H9 (cell line): ENCODE data around the gene PCNX3. TPM values are rescaled to one million over a fixed set of nuclear protein-coding genes. Genes with fewer than 3 reads are reported as not detected.

Experiments used
- DNase-seq: peaks from one replicate; pipeline ENCODE4 v3.0.0-alpha.2; 2017
- H2AFZ ChIP-seq: one replicate; pipeline ENCODE4 v1.6.1; 2013; ENCODE audit warnings: mild to moderate bottlenecking, low read length, control low read depth, moderate library complexity
- H2AK5ac ChIP-seq: 2 replicates; pipeline ENCODE4 v1.6.1; 2013; ENCODE audit warnings: low read length, control low read depth, mixed read lengths; ENCODE audit not compliant: insufficient read length
- H2BK120ac ChIP-seq: one replicate; pipeline ENCODE4 v1.6.1; 2013; ENCODE audit warnings: low read depth, mild to moderate bottlenecking, low read length, control low read depth, inconsistent platforms; ENCODE audit not compliant: poor library complexity, severe bottlenecking
- H2BK12ac ChIP-seq: 2 replicates; pipeline ENCODE4 v1.6.1; 2013; ENCODE audit warnings: low read length, control low read depth, mixed read lengths, low read depth; ENCODE audit not compliant: insufficient read length
- H2BK15ac ChIP-seq: 2 replicates; pipeline ENCODE4 v1.6.1; 2013; ENCODE audit warnings: low read depth, low read length, control low read depth
- H2BK20ac ChIP-seq: one replicate; pipeline ENCODE4 v1.6.1; 2013; ENCODE audit warnings: low read depth, mild to moderate bottlenecking, low read length, control low read depth, inconsistent platforms; ENCODE audit not compliant: poor library complexity, severe bottlenecking
- H2BK5ac ChIP-seq: 2 replicates; pipeline ENCODE4 v1.6.1; 2013; ENCODE audit warnings: low read length, control low read depth, mixed read lengths; ENCODE audit not compliant: insufficient read length
- H3K14ac ChIP-seq: 2 replicates; pipeline ENCODE4 v1.6.1; 2013; ENCODE audit warnings: low read length, control low read depth; ENCODE audit not compliant: insufficient read depth
- H3K18ac ChIP-seq: 2 replicates; pipeline ENCODE4 v1.6.1; 2013; ENCODE audit warnings: low read depth, mild to moderate bottlenecking, mixed read lengths, low read length, control low read depth; ENCODE audit not compliant: insufficient read length
- H3K23ac ChIP-seq: 2 replicates; pipeline ENCODE4 v1.6.1; 2013; ENCODE audit warnings: low read length, control low read depth, mixed read lengths, low read depth; ENCODE audit not compliant: insufficient read length
- H3K23me2 ChIP-seq: 2 replicates; pipeline ENCODE4 v1.6.1; 2013; ENCODE audit warnings: low read depth, mild to moderate bottlenecking, mixed read lengths, low read length, control low read depth; ENCODE audit not compliant: insufficient read length, poor library complexity, severe bottlenecking
- H3K27ac ChIP-seq: 2 replicates; pipeline ENCODE4 v1.5.1; 2013; ENCODE audit warnings: low read length, control low read depth, mixed read lengths, low read depth; ENCODE audit not compliant: insufficient read length
- H3K27me3 ChIP-seq: 2 replicates; pipeline ENCODE4 v1.6.1; 2013; ENCODE audit warnings: low read length, control low read depth, inconsistent platforms; ENCODE audit not compliant: insufficient read depth
- H3K4ac ChIP-seq: 2 replicates; pipeline ENCODE4 v1.6.1; 2013; ENCODE audit warnings: low read depth, mild to moderate bottlenecking, control low read depth, inconsistent platforms, low read length, moderate library complexity
- H3K4me1 ChIP-seq: 2 replicates; pipeline ENCODE4 v1.6.1; 2013; ENCODE audit warnings: low read length, control low read depth, inconsistent platforms; ENCODE audit not compliant: insufficient read depth
- H3K4me2 ChIP-seq: 2 replicates; pipeline ENCODE4 v1.6.1; 2013; ENCODE audit warnings: low read length, control low read depth, mixed read lengths; ENCODE audit not compliant: insufficient read length, insufficient read depth
- H3K56ac ChIP-seq: 2 replicates; pipeline ENCODE4 v1.6.1; 2013; ENCODE audit warnings: low read depth, mild to moderate bottlenecking, mixed read lengths, low read length, control low read depth; ENCODE audit not compliant: insufficient read length
- H3K79me1 ChIP-seq: 2 replicates; pipeline ENCODE4 v1.6.1; 2013; ENCODE audit warnings: low read depth, mild to moderate bottlenecking, moderate library complexity, low read length, control low read depth, inconsistent platforms; ENCODE audit not compliant: insufficient read depth, poor library complexity, severe bottlenecking
- H3K79me2 ChIP-seq: 2 replicates; pipeline ENCODE4 v1.6.1; 2013; ENCODE audit warnings: low read length, control low read depth, inconsistent platforms; ENCODE audit not compliant: insufficient read depth
- H3K9ac ChIP-seq: 2 replicates; pipeline ENCODE4 v1.6.1; 2013; ENCODE audit warnings: low read length, control low read depth, mixed read lengths; ENCODE audit not compliant: insufficient read length; ENCODE audit errors: extremely low read depth
- H3K9me3 ChIP-seq: one replicate; pipeline ENCODE4 v1.6.1; 2013; ENCODE audit warnings: low read depth, low read length, inconsistent platforms; ENCODE audit not compliant: control insufficient read depth
- H3T11ph ChIP-seq: one replicate; pipeline ENCODE4 v1.6.1; 2013; ENCODE audit warnings: mild to moderate bottlenecking, low read length, control low read depth, inconsistent platforms
- H4K20me1 ChIP-seq: one replicate; pipeline ENCODE4 v1.6.1; 2013; ENCODE audit not compliant: control insufficient read depth, insufficient read length, insufficient read depth
- H4K5ac ChIP-seq: 2 replicates; pipeline ENCODE4 v1.6.1; 2013; ENCODE audit warnings: low read depth, mild to moderate bottlenecking, mixed read lengths, low read length, control low read depth; ENCODE audit not compliant: insufficient read length
- H4K8ac ChIP-seq: replicated peaks from 2 replicates; pipeline ENCODE4 v1.6.1; 2013; ENCODE audit warnings: low read length, control low read depth, mixed read lengths, low read depth; ENCODE audit not compliant: insufficient read length
- H4K91ac ChIP-seq: 2 replicates; pipeline ENCODE4 v1.6.1; 2013; ENCODE audit warnings: low read depth, mild to moderate bottlenecking, moderate library complexity, mixed read lengths, low read length, control low read depth; ENCODE audit not compliant: insufficient read length
- H3K27ac Mint-ChIP-seq, 3 experiments: 2 replicates in 2 of 3; 3 replicates in 1 of 3; pipeline ENCODE4 v1.8.0; 2020 to 2021; ENCODE audit warnings: mixed read lengths in 3 of 3, mild to moderate bottlenecking in 1 of 3, moderate library complexity in 1 of 3
- H3K27me3 Mint-ChIP-seq: 2 replicates; pipeline ENCODE4 v1.8.0; 2021; ENCODE audit warnings: low read depth, mild to moderate bottlenecking, moderate library complexity, mixed read lengths
- H3K36me3 Mint-ChIP-seq, 3 experiments: 2 replicates in 2 of 3; 3 replicates in 1 of 3; pipeline ENCODE4 v1.8.0; 2020 to 2021; ENCODE audit warnings: low read depth in 3 of 3, mixed read lengths in 3 of 3; ENCODE audit not compliant: insufficient read depth in 1 of 3
- H3K4me1 Mint-ChIP-seq, 2 experiments: 2 replicates each; pipeline ENCODE4 v1.8.0; 2020; ENCODE audit warnings: mixed read lengths in 2 of 2
- H3K4me3 Mint-ChIP-seq, 2 experiments: 2 replicates in 1 of 2; 3 replicates in 1 of 2; pipeline ENCODE4 v1.8.0; 2020 to 2021; ENCODE audit warnings: mild to moderate bottlenecking in 2 of 2, mixed read lengths in 2 of 2, moderate library complexity in 1 of 2
- H3K9me3 Mint-ChIP-seq, 2 experiments: 2 replicates in 1 of 2; 3 replicates in 1 of 2; pipeline ENCODE4 v1.8.0; 2020; ENCODE audit warnings: mild to moderate bottlenecking in 2 of 2, mixed read lengths in 2 of 2, moderate library complexity in 1 of 2
- WGBS: extraction: QIAGEN DNeasy Blood & Tissue Kit; methylation state at CpG from one replicate; pipeline ENCODE4 v1.1.7; 2013; ENCODE audit warnings: missing lambda C conversion rate, low lambda C conversion rate, mixed read lengths; ENCODE audit not compliant: insufficient read length; ENCODE audit errors: extremely low coverage; 5-methylcytosine and 5-hydroxymethylcytosine counted together
- total RNA-seq: library from RNA; stranded (reverse); gene quantifications from 2 replicates; pipeline ENCODE4 v1.2.1, GENCODE V29; 2021
- TF ChIP-seq, protein P1 (sequence below): fragments of 200-600 bp; sonication (generic); conservative IDR thresholded peaks from 3 replicates; pipeline ENCODE4 v1.8.0; 2021; ENCODE audit warnings: antibody characterized with exemption, mild to moderate bottlenecking

Gene PCNX3
- total RNA-seq, 1 experiment from 2014 or later, result 50.5 TPM

DNA sequence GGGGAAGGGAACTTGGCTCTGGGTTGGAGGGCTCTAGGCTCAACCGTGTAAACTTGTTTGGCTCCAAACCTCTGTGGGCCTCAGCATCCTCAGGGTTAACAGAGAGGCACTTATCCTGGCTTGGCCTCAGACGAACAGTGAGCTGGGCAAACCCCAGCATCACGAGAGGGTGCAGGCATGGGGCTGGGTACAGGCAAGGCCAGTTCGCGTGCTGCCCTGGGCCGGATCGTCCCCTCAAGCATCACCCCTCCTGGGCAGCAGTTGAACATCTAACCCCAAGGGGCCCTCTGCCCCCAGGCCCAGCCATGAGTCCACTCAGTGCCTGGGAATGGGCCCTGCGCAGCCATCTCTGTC lies 37.8 kb upstream of the PCNX3 start:
- Histone ChIP-seq H2BK5ac (no peak overlapping the region), H3K56ac (no peak overlapping the region), H4K5ac (no peak overlapping the region), H3K79me1 (no peaks in the 10 kb centered on the region), H3K4ac (no peak overlapping the region), H4K91ac (no peak overlapping the region), H4K20me1 (no peaks in the 10 kb centered on the region), H4K8ac (no peak overlapping the region), H2BK12ac (no peak overlapping the region), H2AFZ (no peak overlapping the region), H3K27me3 (peaks cover 8% of the 10 kb centered on the region; the same call in 1 of the 2 replicates), H3K23ac (no peak overlapping the region), H2BK120ac (no peak overlapping the region), H3T11ph (no peak overlapping the region), H2BK15ac (no peak overlapping the region), H3K9me3 (no peaks in the 10 kb centered on the region), H3K14ac (no peak overlapping the region), H3K4me1 (no peaks in the 10 kb centered on the region), H2BK20ac (no peak overlapping the region), H3K18ac (no peak overlapping the region), H3K23me2 (peaks cover 8% of the 10 kb centered on the region), H2AK5ac (no peak overlapping the region), H3K9ac (no peak overlapping the region), H3K27ac (no peak overlapping the region), H3K79me2 (no peaks in the 10 kb centered on the region), H3K4me2 (no peak overlapping the region)
- H3K36me3 Mint-ChIP-seq, result peaks cover 2 to 7% (median 4%) of the 10 kb centered on the region in 3 experiments; a peak in 4 of 7 replicates
- H3K9me3 Mint-ChIP-seq, result no peaks in the 10 kb centered on the region
- no CpG with 5 or more reads among the region's 8 CpGs for WGBS
- TF ChIP-seq, protein P1, sequence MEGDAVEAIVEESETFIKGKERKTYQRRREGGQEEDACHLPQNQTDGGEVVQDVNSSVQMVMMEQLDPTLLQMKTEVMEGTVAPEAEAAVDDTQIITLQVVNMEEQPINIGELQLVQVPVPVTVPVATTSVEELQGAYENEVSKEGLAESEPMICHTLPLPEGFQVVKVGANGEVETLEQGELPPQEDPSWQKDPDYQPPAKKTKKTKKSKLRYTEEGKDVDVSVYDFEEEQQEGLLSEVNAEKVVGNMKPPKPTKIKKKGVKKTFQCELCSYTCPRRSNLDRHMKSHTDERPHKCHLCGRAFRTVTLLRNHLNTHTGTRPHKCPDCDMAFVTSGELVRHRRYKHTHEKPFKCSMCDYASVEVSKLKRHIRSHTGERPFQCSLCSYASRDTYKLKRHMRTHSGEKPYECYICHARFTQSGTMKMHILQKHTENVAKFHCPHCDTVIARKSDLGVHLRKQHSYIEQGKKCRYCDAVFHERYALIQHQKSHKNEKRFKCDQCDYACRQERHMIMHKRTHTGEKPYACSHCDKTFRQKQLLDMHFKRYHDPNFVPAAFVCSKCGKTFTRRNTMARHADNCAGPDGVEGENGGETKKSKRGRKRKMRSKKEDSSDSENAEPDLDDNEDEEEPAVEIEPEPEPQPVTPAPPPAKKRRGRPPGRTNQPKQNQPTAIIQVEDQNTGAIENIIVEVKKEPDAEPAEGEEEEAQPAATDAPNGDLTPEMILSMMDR, result no peak
- H3K4me3 Mint-ChIP-seq, result no peak overlapping the region
- H3K27ac Mint-ChIP-seq, result no peak overlapping the region
- H3K27me3 Mint-ChIP-seq, result peaks cover 31% of the 10 kb centered on the region
- peaks cover 20 to 33% of the 10 kb centered on the region in 2 experiments for H3K4me1 Mint-ChIP-seq
- DNase-seq, result no peak
